ENCODE results near the gene SAMD7. TPM values are rescaled to one million over a fixed set of nuclear protein-coding genes. Genes with fewer than 3 reads are reported as not detected.

SAMD7 gene
- total RNA-seq, 4 donors from 2014 or later = not detected

- Histone ChIP-seq H3K4me3 (no peak overlapping the region), H3K27ac (no peak overlapping the region), H3K4me1 (no peaks in the 10 kb centered on the region), H3K27me3 (peaks cover 4% of the 10 kb centered on the region), H3K9me3 (no peaks in the 10 kb centered on the region), H3K36me3 (no peaks in the 10 kb centered on the region)
- WGBS, 2 donors (ENCODE audit: low coverage in 1 of 2) = 42 to 83% methylated on average over 2 to 4 of the region's 5 CpGs
- TF ChIP-seq POLR2AphosphoS5 (IDR thresholded peaks at IDR 0.05) = no peak
- TF ChIP-seq CTCF (IDR thresholded peaks at IDR 0.05) = no peak
- TF ChIP-seq EP300 (IDR thresholded peaks at IDR 0.05) = no peak
- no peak for TF ChIP-seq POLR2A (IDR thresholded peaks at IDR 0.05)
- no peak for ATAC-seq
Observed at GRCh38 chr3:169939751-169940150, 28.4 kb downstream of the SAMD7 start.

GRCh38 chr3:169940470-169941181, 29.3 kb downstream of the SAMD7 start:
- ATAC-seq = no peak
- 60 to 62% methylated on average over 6 of the region's 6 CpGs for WGBS, 2 donors (ENCODE audit: low coverage in 1 of 2)
- H3K27me3 ChIP-seq = peaks cover 4% of the 10 kb centered on the region
- no peaks in the 10 kb centered on the region for H3K4me1 ChIP-seq
- no peak overlapping the region for H3K4me3 ChIP-seq
- H3K36me3 ChIP-seq = no peaks in the 10 kb centered on the region
- H3K27ac ChIP-seq = no peak overlapping the region
- TF ChIP-seq EP300 (IDR thresholded peaks at IDR 0.05) (no peak), CTCF (IDR thresholded peaks at IDR 0.05) (no peak), POLR2AphosphoS5 (IDR thresholded peaks at IDR 0.05) (no peak), POLR2A (IDR thresholded peaks at IDR 0.05) (no peak)
- no peaks in the 10 kb centered on the region for H3K9me3 ChIP-seq

- H3K36me3 ChIP-seq = no peaks in the 10 kb centered on the region
- H3K27me3 ChIP-seq = no peaks in the 10 kb centered on the region
- H3K4me1 ChIP-seq = no peaks in the 10 kb centered on the region
- no peaks in the 10 kb centered on the region for H3K9me3 ChIP-seq
- no peak overlapping the region for H3K4me3 ChIP-seq
- ATAC-seq = peak; percentile 36
- TF ChIP-seq EP300 (IDR thresholded peaks at IDR 0.05) = no peak
- TF ChIP-seq POLR2A (IDR thresholded peaks at IDR 0.05) = no peak
- no peak for TF ChIP-seq POLR2AphosphoS5 (IDR thresholded peaks at IDR 0.05)
- no peak for TF ChIP-seq CTCF (IDR thresholded peaks at IDR 0.05)
- H3K27ac ChIP-seq = no peak overlapping the region
- WGBS, 2 donors (ENCODE audit: low coverage in 1 of 2) = 67 to 70% methylated on average over 7 of the region's 7 CpGs
Observed at GRCh38 chr3:169945313-169945712, 33.9 kb downstream of the SAMD7 start.

- Histone ChIP-seq H3K9me3 (no peaks in the 10 kb centered on the region), H3K4me3 (no peak overlapping the region), H3K27ac (no peak overlapping the region), H3K36me3 (no peaks in the 10 kb centered on the region), H3K27me3 (no peaks in the 10 kb centered on the region), H3K4me1 (no peaks in the 10 kb centered on the region)
- TF ChIP-seq POLR2AphosphoS5 (IDR thresholded peaks at IDR 0.05) (no peak), EP300 (IDR thresholded peaks at IDR 0.05) (no peak), POLR2A (IDR thresholded peaks at IDR 0.05) (no peak), CTCF (IDR thresholded peaks at IDR 0.05) (no peak)
- no peak for ATAC-seq
- WGBS, 2 donors (ENCODE audit: low coverage in 1 of 2) = 90 to 100% methylated on average over 1 to 2 of the region's 3 CpGs
Observed at GRCh38 chr3:169946336-169946735, 35.0 kb downstream of the SAMD7 start.
